HEK293 (cell line): ENCODE measurements around the gene ADGRL1.
A peak's percentile ranks its signal among the peaks of the same experiment; 100 is the strongest.

Experiments used
- EGR2 ChIP-seq: fragments of 450-650 bp; formaldehyde crosslinking; IDR thresholded peaks from 2 replicates; pipeline ENCODE4 v1.5.1; 2016; ENCODE audit warnings: low read depth, missing biosample characterization, missing genetic modification characterization
- HOXC10 ChIP-seq: sonication (generic); formaldehyde crosslinking; IDR thresholded peaks from 2 replicates; pipeline ENCODE4 v1.8.1; 2023; ENCODE audit warnings: mild to moderate bottlenecking, missing genetic modification reagents
- KLF8 ChIP-seq: fragments of 450-650 bp; formaldehyde crosslinking; IDR thresholded peaks from 2 replicates; pipeline ENCODE4 v1.5.1; 2016; ENCODE audit warnings: missing biosample characterization, missing genetic modification characterization
- KLF9 ChIP-seq: fragments of 450-650 bp; formaldehyde crosslinking; IDR thresholded peaks from 2 replicates; pipeline ENCODE4 v1.5.1; 2016; ENCODE audit warnings: missing biosample characterization, missing genetic modification characterization, low read depth
- MYNN ChIP-seq: fragments of 450-650 bp; formaldehyde crosslinking; IDR thresholded peaks from 2 replicates; pipeline ENCODE4 v1.5.1; 2016; ENCODE audit warnings: missing biosample characterization, missing genetic modification characterization, borderline replicate concordance
- SCRT1 ChIP-seq: fragments of 450-650 bp; formaldehyde crosslinking; IDR thresholded peaks from 2 replicates; pipeline ENCODE4 v1.5.1; 2016; ENCODE audit warnings: missing biosample characterization, missing genetic modification characterization, borderline replicate concordance
- TCF7L2 ChIP-seq: IDR thresholded peaks from 2 replicates; pipeline ENCODE4 v1.6.1; 2011; ENCODE audit warnings: low read depth, mild to moderate bottlenecking, inconsistent platforms, low read length, moderate library complexity, borderline replicate concordance
- ZBTB20 ChIP-seq: fragments of 450-650 bp; formaldehyde crosslinking; IDR thresholded peaks from 2 replicates; pipeline ENCODE4 v1.5.1; 2016; ENCODE audit warnings: missing biosample characterization, missing genetic modification characterization
- ZEB2 ChIP-seq: fragments of 450-650 bp; formaldehyde crosslinking; IDR thresholded peaks from 2 replicates; pipeline ENCODE4 v1.5.1; 2016; ENCODE audit warnings: missing biosample characterization, missing genetic modification characterization
- ZNF138 ChIP-seq: fragments of 450-650 bp; formaldehyde crosslinking; IDR thresholded peaks from 2 replicates; pipeline ENCODE4 v1.5.1; 2016; ENCODE audit warnings: missing biosample characterization, missing genetic modification characterization, borderline replicate concordance
- ZNF2 ChIP-seq: fragments of 450-650 bp; formaldehyde crosslinking; IDR thresholded peaks from 2 replicates; pipeline ENCODE4 v1.5.1; 2016; ENCODE audit warnings: missing biosample characterization, missing genetic modification characterization
- ZNF221 ChIP-seq: fragments of 450-650 bp; formaldehyde crosslinking; IDR thresholded peaks from 2 replicates; pipeline ENCODE4 v1.5.1; 2017; ENCODE audit warnings: missing biosample characterization, missing genetic modification characterization, borderline replicate concordance
- ZNF391 ChIP-seq: fragments of 450-650 bp; formaldehyde crosslinking; IDR thresholded peaks from 2 replicates; pipeline ENCODE4 v1.5.1; 2016; ENCODE audit warnings: low read depth, missing biosample characterization, missing genetic modification characterization, borderline replicate concordance
- ZNF416 ChIP-seq: fragments of 450-650 bp; formaldehyde crosslinking; IDR thresholded peaks from 2 replicates; pipeline ENCODE4 v1.5.1; 2016; ENCODE audit warnings: missing biosample characterization, missing genetic modification characterization
- ZNF521 ChIP-seq: fragments of 450-650 bp; formaldehyde crosslinking; IDR thresholded peaks from 2 replicates; pipeline ENCODE4 v1.5.1; 2017; ENCODE audit warnings: missing biosample characterization, mild to moderate bottlenecking, missing genetic modification characterization
- ZNF529 ChIP-seq: fragments of 450-650 bp; formaldehyde crosslinking; IDR thresholded peaks from 2 replicates; pipeline ENCODE4 v1.5.1; 2017; ENCODE audit warnings: missing genetic modification characterization, missing biosample characterization; ENCODE audit not compliant: insufficient replicate concordance
- ZNF837 ChIP-seq: fragments of 450-650 bp; formaldehyde crosslinking; IDR thresholded peaks from 2 replicates; pipeline ENCODE4 v1.5.1; 2016; ENCODE audit warnings: missing biosample characterization, missing genetic modification characterization
- ZXDB ChIP-seq: fragments of 450-650 bp; formaldehyde crosslinking; IDR thresholded peaks from 2 replicates; pipeline ENCODE4 v1.5.1; 2016; ENCODE audit warnings: missing biosample characterization, missing genetic modification characterization
- TF ChIP-seq, protein P1 (sequence below): fragments of 450-650 bp; formaldehyde crosslinking; IDR thresholded peaks from 2 replicates; pipeline ENCODE4 v1.5.1; 2016; ENCODE audit warnings: missing biosample characterization, missing genetic modification characterization, borderline replicate concordance
- TF ChIP-seq, protein P2 (sequence below): fragments of 450-650 bp; formaldehyde crosslinking; IDR thresholded peaks from 2 replicates; pipeline ENCODE4 v1.5.1; 2016; ENCODE audit warnings: missing biosample characterization, missing genetic modification characterization
- TF ChIP-seq, protein P3 (sequence below): fragments of 450-650 bp; formaldehyde crosslinking; IDR thresholded peaks from 2 replicates; pipeline ENCODE4 v1.5.1; 2016; ENCODE audit warnings: missing biosample characterization, missing genetic modification characterization
- TF ChIP-seq, protein P4 (sequence below): fragments of 450-650 bp; formaldehyde crosslinking; IDR thresholded peaks from 2 replicates; pipeline ENCODE4 v1.5.1; 2016; ENCODE audit warnings: missing biosample characterization, missing genetic modification characterization, borderline replicate concordance

The ADGRL1 gene

DNA sequence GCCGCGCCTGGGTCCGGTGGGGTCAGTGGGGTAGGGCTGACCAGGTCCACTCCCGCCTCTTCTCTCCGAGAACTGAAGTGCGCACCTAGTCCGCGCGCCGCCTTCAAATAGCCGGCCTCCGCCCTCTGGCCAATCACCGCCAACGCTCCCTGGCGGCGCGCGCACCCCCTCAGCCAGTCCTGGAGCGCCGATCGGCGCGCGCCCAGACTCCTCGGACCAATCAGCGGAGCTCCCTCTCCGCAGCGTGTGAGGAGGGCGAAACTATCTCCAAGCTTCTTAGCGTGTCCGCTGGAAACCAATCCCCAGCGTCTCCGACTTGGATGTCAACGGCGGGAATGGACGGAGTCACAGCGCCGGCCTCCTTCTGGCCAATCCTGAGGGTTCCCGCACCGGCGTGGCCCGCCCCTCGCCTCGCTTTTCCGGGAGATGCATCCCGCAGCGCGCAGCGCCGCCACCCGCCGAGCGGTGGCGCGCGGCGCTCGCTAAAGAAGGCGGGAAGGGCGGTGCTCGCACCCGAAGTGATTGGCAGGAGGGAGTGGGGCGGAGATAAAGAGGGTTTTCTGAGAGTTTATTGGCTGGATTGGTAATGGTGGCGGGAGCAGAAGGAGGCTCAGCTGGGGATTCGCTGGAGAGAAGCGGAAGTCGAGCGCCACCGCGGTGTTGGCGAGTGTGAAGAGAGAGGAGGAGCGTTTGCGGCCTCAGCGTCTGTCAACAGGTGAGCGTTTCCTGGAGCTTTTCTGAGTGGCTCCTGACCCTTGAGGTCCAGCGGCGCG, 69.3 kb downstream of the ADGRL1 start, which contains the start of gene ASF1B (continued):
- TF ChIP-seq, protein P1, sequence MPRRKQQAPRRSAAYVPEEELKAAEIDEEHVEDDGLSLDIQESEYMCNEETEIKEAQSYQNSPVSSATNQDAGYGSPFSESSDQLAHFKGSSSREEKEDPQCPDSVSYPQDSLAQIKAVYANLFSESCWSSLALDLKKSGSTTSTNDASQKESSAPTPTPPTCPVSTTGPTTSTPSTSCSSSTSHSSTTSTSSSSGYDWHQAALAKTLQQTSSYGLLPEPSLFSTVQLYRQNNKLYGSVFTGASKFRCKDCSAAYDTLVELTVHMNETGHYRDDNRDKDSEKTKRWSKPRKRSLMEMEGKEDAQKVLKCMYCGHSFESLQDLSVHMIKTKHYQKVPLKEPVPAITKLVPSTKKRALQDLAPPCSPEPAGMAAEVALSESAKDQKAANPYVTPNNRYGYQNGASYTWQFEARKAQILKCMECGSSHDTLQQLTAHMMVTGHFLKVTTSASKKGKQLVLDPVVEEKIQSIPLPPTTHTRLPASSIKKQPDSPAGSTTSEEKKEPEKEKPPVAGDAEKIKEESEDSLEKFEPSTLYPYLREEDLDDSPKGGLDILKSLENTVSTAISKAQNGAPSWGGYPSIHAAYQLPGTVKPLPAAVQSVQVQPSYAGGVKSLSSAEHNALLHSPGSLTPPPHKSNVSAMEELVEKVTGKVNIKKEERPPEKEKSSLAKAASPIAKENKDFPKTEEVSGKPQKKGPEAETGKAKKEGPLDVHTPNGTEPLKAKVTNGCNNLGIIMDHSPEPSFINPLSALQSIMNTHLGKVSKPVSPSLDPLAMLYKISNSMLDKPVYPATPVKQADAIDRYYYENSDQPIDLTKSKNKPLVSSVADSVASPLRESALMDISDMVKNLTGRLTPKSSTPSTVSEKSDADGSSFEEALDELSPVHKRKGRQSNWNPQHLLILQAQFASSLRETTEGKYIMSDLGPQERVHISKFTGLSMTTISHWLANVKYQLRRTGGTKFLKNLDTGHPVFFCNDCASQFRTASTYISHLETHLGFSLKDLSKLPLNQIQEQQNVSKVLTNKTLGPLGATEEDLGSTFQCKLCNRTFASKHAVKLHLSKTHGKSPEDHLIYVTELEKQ: no peak; the same call in 1 of the 2 replicates
- TF ChIP-seq ZNF221 (tag by site-specific recombination): no peak
- no peak for TF ChIP-seq ZNF2 (tag by site-specific recombination)
- peak; percentile 6; the same call in 1 of the 2 replicates for TF ChIP-seq KLF9
- TF ChIP-seq ZNF416: no peak
- peak; percentile 47 for TF ChIP-seq ZXDB
- 0 out of 2 replicates have a peak, but pooled peaks have one; percentile 10 for TF ChIP-seq ZNF391 (tag by site-specific recombination)
- TF ChIP-seq EGR2 (tag by site-specific recombination): peak; percentile 73
- TF ChIP-seq, protein P2, sequence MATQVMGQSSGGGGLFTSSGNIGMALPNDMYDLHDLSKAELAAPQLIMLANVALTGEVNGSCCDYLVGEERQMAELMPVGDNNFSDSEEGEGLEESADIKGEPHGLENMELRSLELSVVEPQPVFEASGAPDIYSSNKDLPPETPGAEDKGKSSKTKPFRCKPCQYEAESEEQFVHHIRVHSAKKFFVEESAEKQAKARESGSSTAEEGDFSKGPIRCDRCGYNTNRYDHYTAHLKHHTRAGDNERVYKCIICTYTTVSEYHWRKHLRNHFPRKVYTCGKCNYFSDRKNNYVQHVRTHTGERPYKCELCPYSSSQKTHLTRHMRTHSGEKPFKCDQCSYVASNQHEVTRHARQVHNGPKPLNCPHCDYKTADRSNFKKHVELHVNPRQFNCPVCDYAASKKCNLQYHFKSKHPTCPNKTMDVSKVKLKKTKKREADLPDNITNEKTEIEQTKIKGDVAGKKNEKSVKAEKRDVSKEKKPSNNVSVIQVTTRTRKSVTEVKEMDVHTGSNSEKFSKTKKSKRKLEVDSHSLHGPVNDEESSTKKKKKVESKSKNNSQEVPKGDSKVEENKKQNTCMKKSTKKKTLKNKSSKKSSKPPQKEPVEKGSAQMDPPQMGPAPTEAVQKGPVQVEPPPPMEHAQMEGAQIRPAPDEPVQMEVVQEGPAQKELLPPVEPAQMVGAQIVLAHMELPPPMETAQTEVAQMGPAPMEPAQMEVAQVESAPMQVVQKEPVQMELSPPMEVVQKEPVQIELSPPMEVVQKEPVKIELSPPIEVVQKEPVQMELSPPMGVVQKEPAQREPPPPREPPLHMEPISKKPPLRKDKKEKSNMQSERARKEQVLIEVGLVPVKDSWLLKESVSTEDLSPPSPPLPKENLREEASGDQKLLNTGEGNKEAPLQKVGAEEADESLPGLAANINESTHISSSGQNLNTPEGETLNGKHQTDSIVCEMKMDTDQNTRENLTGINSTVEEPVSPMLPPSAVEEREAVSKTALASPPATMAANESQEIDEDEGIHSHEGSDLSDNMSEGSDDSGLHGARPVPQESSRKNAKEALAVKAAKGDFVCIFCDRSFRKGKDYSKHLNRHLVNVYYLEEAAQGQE: no peak
- TF ChIP-seq ZNF837 (tag by site-specific recombination): no peak
- TF ChIP-seq, protein P3, sequence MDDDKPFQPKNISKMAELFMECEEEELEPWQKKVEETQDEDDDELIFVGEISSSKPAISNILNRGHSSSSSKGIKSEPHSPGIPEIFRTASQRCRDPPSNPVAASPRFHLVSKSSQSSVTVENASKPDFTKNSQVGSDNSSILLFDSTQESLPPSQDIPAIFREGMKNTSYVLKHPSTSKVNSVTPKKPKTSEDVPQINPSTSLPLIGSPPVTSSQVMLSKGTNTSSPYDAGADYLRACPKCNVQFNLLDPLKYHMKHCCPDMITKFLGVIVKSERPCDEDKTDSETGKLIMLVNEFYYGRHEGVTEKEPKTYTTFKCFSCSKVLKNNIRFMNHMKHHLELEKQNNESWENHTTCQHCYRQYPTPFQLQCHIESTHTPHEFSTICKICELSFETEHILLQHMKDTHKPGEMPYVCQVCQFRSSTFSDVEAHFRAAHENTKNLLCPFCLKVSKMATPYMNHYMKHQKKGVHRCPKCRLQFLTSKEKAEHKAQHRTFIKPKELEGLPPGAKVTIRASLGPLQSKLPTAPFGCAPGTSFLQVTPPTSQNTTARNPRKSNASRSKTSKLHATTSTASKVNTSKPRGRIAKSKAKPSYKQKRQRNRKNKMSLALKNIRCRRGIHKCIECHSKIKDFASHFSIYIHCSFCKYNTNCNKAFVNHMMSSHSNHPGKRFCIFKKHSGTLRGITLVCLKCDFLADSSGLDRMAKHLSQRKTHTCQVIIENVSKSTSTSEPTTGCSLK (tag by site-specific recombination): no peak
- peak; percentile 84 for TF ChIP-seq KLF8 (tag by site-specific recombination)
- peak; percentile 89 for TF ChIP-seq ZEB2 (tag by site-specific recombination)
- no peak for TF ChIP-seq ZNF138 (tag by site-specific recombination)
- TF ChIP-seq ZNF529: no peak
- TF ChIP-seq, protein P4, sequence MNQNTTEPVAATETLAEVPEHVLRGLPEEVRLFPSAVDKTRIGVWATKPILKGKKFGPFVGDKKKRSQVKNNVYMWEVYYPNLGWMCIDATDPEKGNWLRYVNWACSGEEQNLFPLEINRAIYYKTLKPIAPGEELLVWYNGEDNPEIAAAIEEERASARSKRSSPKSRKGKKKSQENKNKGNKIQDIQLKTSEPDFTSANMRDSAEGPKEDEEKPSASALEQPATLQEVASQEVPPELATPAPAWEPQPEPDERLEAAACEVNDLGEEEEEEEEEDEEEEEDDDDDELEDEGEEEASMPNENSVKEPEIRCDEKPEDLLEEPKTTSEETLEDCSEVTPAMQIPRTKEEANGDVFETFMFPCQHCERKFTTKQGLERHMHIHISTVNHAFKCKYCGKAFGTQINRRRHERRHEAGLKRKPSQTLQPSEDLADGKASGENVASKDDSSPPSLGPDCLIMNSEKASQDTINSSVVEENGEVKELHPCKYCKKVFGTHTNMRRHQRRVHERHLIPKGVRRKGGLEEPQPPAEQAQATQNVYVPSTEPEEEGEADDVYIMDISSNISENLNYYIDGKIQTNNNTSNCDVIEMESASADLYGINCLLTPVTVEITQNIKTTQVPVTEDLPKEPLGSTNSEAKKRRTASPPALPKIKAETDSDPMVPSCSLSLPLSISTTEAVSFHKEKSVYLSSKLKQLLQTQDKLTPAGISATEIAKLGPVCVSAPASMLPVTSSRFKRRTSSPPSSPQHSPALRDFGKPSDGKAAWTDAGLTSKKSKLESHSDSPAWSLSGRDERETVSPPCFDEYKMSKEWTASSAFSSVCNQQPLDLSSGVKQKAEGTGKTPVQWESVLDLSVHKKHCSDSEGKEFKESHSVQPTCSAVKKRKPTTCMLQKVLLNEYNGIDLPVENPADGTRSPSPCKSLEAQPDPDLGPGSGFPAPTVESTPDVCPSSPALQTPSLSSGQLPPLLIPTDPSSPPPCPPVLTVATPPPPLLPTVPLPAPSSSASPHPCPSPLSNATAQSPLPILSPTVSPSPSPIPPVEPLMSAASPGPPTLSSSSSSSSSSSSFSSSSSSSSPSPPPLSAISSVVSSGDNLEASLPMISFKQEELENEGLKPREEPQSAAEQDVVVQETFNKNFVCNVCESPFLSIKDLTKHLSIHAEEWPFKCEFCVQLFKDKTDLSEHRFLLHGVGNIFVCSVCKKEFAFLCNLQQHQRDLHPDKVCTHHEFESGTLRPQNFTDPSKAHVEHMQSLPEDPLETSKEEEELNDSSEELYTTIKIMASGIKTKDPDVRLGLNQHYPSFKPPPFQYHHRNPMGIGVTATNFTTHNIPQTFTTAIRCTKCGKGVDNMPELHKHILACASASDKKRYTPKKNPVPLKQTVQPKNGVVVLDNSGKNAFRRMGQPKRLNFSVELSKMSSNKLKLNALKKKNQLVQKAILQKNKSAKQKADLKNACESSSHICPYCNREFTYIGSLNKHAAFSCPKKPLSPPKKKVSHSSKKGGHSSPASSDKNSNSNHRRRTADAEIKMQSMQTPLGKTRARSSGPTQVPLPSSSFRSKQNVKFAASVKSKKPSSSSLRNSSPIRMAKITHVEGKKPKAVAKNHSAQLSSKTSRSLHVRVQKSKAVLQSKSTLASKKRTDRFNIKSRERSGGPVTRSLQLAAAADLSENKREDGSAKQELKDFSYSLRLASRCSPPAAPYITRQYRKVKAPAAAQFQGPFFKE (tag by site-specific recombination): no peak
- TF ChIP-seq SCRT1: peak; percentile 97; the same call in 1 of the 2 replicates
- TF ChIP-seq ZBTB20 (tag by site-specific recombination): no peak
- no peak for TF ChIP-seq ZNF521 (tag by site-specific recombination)
- no peak for TF ChIP-seq MYNN (tag by site-specific recombination)
- no peak for TF ChIP-seq TCF7L2
- no peak for TF ChIP-seq HOXC10 (CRISPR knock-in tag)
